ENCODE data around the gene CFAP300. TPM values are rescaled to one million over a fixed set of nuclear protein-coding genes. Genes with fewer than 3 reads are reported as not detected.

CFAP300 gene
- total RNA-seq: 2.5 to 3.6 TPM (median 3.0 TPM) in 3 replicates
- long read RNA-seq, partial matches to known transcripts: 0 of 4 reads
- long read RNA-seq, other reads (novel, unspliced or antisense): 1 of 4 reads

GRCh38 chr11:102047305-102047924 is at the start of gene CFAP300:
Gene CFAP300 (plus strand): TSS chr11:102047437. CDS start chr11:102047471, 34 bp downstream.
- DNase-seq (ENCODE audit: low spot score): peak; percentile 96
- Mint-ChIP-seq H3K9me3 (ENCODE audit: low read depth) (no peaks in the 10 kb centered on the region), H3K36me3 (ENCODE audit: low read depth) (no peaks in the 10 kb centered on the region), H3K4me1 (ENCODE audit: low read depth) (peaks cover 11% of the 10 kb centered on the region), H3K27ac (ENCODE audit: unreplicated experiment) (peak within 1 kb of the TSS; percentile 93), H3K27me3 (ENCODE audit: low read depth) (no peaks in the 10 kb centered on the region), H3K4me3 (ENCODE audit: unreplicated experiment) (peak within 1 kb of the TSS; percentile 85)
- TF ChIP-seq, protein P1, sequence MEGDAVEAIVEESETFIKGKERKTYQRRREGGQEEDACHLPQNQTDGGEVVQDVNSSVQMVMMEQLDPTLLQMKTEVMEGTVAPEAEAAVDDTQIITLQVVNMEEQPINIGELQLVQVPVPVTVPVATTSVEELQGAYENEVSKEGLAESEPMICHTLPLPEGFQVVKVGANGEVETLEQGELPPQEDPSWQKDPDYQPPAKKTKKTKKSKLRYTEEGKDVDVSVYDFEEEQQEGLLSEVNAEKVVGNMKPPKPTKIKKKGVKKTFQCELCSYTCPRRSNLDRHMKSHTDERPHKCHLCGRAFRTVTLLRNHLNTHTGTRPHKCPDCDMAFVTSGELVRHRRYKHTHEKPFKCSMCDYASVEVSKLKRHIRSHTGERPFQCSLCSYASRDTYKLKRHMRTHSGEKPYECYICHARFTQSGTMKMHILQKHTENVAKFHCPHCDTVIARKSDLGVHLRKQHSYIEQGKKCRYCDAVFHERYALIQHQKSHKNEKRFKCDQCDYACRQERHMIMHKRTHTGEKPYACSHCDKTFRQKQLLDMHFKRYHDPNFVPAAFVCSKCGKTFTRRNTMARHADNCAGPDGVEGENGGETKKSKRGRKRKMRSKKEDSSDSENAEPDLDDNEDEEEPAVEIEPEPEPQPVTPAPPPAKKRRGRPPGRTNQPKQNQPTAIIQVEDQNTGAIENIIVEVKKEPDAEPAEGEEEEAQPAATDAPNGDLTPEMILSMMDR (IDR thresholded peaks at IDR 0.05): no peak

DNA sequence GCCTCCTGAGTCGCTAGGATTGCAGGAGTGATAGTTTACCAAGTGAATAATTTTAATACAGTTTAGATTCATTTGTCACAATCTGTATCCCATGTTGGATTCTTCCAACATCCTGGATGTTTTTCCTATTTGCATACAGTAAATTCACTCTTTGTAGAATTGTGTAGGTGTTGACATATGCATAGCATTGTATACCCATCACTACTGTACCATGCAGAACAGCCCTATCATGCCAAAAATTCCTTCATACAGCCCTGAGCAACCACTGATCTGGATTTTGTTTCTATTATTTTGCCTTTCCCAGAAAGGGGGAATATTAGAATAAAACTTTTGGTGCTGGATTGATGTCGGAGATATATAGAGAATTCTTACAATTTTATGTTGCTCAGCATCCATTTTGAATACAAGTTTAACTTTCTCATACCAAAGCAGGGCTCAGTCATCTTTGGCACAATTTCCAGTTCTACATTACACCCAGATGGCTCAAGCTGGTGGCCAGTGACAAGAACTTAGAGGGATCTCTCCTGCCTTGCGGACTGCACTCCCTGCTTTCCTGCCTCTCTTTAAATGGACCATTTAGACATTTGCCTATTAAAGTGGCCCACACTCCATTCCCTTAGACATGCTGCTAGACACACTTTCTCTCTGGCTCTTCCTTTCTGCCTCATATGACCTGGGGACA is 45.4 kb upstream of the CFAP300 start:
- no peak for DNase-seq (ENCODE audit: low spot score)
- no peaks in the 10 kb centered on the region for H3K27me3 Mint-ChIP-seq (ENCODE audit: low read depth)
- TF ChIP-seq, protein P1 (IDR thresholded peaks at IDR 0.05): no peak
- H3K4me3 Mint-ChIP-seq (ENCODE audit: unreplicated experiment): no peak overlapping the region
- peaks cover 4% of the 10 kb centered on the region for H3K4me1 Mint-ChIP-seq (ENCODE audit: low read depth)
- no peak overlapping the region for H3K27ac Mint-ChIP-seq (ENCODE audit: unreplicated experiment)
- no peaks in the 10 kb centered on the region for H3K9me3 Mint-ChIP-seq (ENCODE audit: low read depth)
- peaks cover 6% of the 10 kb centered on the region for H3K36me3 Mint-ChIP-seq (ENCODE audit: low read depth)

DNA sequence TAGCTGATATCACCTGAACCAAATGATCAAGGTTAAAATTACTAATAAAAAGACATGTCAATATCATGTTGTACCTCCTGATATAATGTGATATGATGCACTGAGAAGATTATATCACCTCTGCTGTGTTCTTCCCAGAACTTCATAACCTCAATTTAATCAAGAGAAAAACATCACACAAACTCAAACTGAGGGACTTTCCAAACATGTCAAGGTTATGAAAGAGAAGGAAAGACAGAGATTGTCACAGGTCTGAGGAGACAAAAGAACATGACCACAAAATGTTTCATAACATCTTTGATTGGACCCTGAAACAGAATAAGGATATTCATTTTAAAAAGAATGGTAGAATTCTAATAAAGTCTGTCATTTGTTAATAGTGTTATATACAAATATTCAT is 43.0 kb upstream of the CFAP300 start:
- no peak for DNase-seq (ENCODE audit: low spot score)

GRCh38 chr11:102005306-102005705 is 41.9 kb upstream of the CFAP300 start:
- Mint-ChIP-seq H3K27me3 (ENCODE audit: low read depth) (no peaks in the 10 kb centered on the region), H3K27ac (ENCODE audit: unreplicated experiment) (no peak overlapping the region), H3K9me3 (ENCODE audit: low read depth) (no peaks in the 10 kb centered on the region), H3K4me3 (ENCODE audit: unreplicated experiment) (no peak overlapping the region), H3K36me3 (ENCODE audit: low read depth) (peaks cover 4% of the 10 kb centered on the region), H3K4me1 (ENCODE audit: low read depth) (peaks cover 22% of the 10 kb centered on the region)
- TF ChIP-seq, protein P1 (IDR thresholded peaks at IDR 0.05): no peak
- no peak for DNase-seq (ENCODE audit: low spot score)

More for the DNA sequence above, 43.0 kb upstream of the CFAP300 start:
- Mint-ChIP-seq H3K27me3 (ENCODE audit: low read depth) (no peaks in the 10 kb centered on the region), H3K9me3 (ENCODE audit: low read depth) (no peaks in the 10 kb centered on the region), H3K36me3 (ENCODE audit: low read depth) (peaks cover 4% of the 10 kb centered on the region), H3K4me1 (ENCODE audit: low read depth) (peaks cover 15% of the 10 kb centered on the region), H3K27ac (ENCODE audit: unreplicated experiment) (no peak overlapping the region), H3K4me3 (ENCODE audit: unreplicated experiment) (no peak overlapping the region)
- TF ChIP-seq, protein P1 (IDR thresholded peaks at IDR 0.05): no peak

DNA sequence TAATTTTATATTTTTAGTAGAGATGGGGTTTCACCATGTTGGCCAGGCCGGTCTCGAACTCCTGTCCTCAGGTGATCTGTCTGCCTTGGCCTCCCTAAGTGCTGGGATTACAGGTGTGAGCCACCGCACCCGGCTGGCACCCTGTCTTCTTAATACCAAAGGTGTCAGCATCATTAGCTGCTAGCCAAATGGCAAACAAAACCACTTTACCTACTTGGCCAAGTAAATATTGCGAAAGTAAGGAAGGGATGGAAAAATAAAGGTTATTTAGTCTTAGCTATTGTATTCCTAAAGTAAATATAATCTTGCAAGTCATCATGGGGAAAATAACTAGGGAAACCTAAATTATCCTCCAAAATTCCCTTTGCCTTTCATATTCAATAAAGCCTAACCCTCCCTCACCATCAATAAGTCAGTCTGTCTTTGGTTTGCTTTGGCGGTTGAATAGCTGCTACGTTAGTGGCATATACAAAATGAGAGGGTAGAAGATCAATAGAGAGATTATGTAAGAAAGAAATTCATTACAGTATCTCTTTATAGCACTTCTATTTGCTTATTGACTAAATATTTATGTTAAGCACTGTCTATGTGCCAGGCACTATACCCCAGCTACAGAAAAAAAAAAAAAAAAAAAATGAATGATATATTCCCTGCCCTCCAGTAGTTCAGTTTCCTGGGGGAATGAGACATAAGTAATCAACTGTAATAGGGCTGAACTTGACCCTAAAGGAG is 40.2 kb upstream of the CFAP300 start:
- Mint-ChIP-seq H3K27me3 (ENCODE audit: low read depth) (no peaks in the 10 kb centered on the region), H3K9me3 (ENCODE audit: low read depth) (no peaks in the 10 kb centered on the region), H3K4me1 (ENCODE audit: low read depth) (peaks cover 38% of the 10 kb centered on the region), H3K4me3 (ENCODE audit: unreplicated experiment) (no peak overlapping the region), H3K27ac (ENCODE audit: unreplicated experiment) (peak overlapping the region; percentile 64), H3K36me3 (ENCODE audit: low read depth) (peaks cover 2% of the 10 kb centered on the region)
- TF ChIP-seq, protein P1 (IDR thresholded peaks at IDR 0.05): no peak
- no peak for DNase-seq (ENCODE audit: low spot score)

Measured in chondrocyte (in vitro differentiated cells).